Astrocyte (in vitro differentiated cells and primary cell): ENCODE measurements around the gene ZNG1A.
"Not testable (repeated sequence)": the region's sequence is repeated elsewhere in the genome, so short reads cannot be mapped to it uniquely, and the experiment has no call there.

ENCODE experiments used
- EZH2 ChIP-seq: IDR thresholded peaks from 2 replicates; pipeline ENCODE4 v1.6.1; 2012; ENCODE audit warnings: mild to moderate bottlenecking, low read length, inconsistent platforms; ENCODE audit not compliant: insufficient read depth
- TF ChIP-seq, protein P1 (sequence below): IDR thresholded peaks from 2 replicates; pipeline ENCODE4 v1.5.1; 2011; ENCODE audit warnings: low read depth, mild to moderate bottlenecking, inconsistent platforms, low read length, moderate library complexity; ENCODE audit not compliant: insufficient read depth

DNA sequence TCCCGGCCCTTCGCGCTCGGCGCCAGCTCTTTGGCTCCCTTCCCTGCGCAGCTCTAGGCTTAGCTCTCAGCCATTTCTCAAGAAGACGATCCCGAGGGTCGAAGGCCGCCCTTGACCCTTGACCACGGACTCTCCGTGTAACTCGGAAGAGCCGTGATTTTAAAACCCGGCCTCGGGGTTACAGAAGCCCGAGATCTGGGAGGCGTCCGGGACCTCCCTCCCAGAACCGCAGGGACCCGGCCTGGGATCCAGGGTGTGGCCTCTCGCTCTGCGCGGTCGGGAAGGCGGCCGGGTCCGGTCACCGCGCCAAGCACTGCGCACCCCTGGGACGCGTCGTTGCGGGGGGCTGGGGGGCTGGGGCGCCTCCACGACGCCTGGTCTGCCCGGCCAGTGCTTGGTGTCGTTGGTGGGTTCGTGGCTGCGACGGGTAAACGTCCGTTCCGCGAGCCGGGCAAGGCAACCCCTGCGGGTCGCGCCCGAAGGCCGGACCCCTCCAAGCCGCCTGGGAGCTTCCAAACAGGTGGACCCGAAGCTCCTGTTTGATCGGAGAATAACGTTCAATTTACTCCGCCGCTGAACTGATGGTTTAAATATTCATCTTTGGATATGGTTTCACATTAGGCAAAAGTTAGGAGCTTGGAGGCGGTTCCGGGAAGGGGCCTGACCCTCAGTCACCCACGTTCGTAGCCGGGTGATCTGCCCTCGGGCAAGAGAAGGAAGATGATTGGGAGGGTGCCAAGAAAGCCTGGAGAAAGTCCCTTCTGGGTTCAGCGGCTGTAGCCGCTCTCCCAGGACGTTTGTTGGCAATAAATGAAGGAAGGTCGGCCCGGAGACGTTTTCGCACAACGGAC is 64.4 kb downstream of the ZNG1A start:
- peak; percentile 13 for TF ChIP-seq EZH2
- TF ChIP-seq, protein P1, sequence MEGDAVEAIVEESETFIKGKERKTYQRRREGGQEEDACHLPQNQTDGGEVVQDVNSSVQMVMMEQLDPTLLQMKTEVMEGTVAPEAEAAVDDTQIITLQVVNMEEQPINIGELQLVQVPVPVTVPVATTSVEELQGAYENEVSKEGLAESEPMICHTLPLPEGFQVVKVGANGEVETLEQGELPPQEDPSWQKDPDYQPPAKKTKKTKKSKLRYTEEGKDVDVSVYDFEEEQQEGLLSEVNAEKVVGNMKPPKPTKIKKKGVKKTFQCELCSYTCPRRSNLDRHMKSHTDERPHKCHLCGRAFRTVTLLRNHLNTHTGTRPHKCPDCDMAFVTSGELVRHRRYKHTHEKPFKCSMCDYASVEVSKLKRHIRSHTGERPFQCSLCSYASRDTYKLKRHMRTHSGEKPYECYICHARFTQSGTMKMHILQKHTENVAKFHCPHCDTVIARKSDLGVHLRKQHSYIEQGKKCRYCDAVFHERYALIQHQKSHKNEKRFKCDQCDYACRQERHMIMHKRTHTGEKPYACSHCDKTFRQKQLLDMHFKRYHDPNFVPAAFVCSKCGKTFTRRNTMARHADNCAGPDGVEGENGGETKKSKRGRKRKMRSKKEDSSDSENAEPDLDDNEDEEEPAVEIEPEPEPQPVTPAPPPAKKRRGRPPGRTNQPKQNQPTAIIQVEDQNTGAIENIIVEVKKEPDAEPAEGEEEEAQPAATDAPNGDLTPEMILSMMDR = not testable (repeated sequence)
